HepG2 (cell line): ENCODE data around the gene NOTCH4. TPM values are rescaled to one million over a fixed set of nuclear protein-coding genes. Genes with fewer than 3 reads are reported as not detected.
A peak's percentile ranks its signal among the peaks of the same experiment; 100 is the strongest.

Experiments used
- ATM ChIP-seq: fragments of 450-650 bp; IDR thresholded peaks from 2 replicates; pipeline ENCODE4 v1.7.1; 2017; ENCODE audit warnings: mild to moderate bottlenecking, borderline replicate concordance
- BATF2 ChIP-seq: sonication (generic); formaldehyde crosslinking; IDR thresholded peaks from 2 replicates; pipeline ENCODE4 v1.8.0; 2022; ENCODE audit warnings: mild to moderate bottlenecking, missing genetic modification reagents, moderate library complexity
- DPF2 ChIP-seq: sonication (generic); formaldehyde crosslinking; IDR thresholded peaks from 2 replicates; pipeline ENCODE4 v1.4.0; 2020; ENCODE audit warnings: mild to moderate bottlenecking, low read depth, missing genetic modification reagents, borderline replicate concordance
- ELF4 ChIP-seq: sonication (generic); formaldehyde crosslinking; IDR thresholded peaks from 2 replicates; pipeline ENCODE4 v1.5.0; 2020; ENCODE audit warnings: missing genetic modification reagents, mild to moderate bottlenecking, moderate library complexity, borderline replicate concordance
- GLMP ChIP-seq: sonication (generic); formaldehyde crosslinking; IDR thresholded peaks from 2 replicates; pipeline ENCODE4 v1.9.0; 2021; ENCODE audit warnings: missing genetic modification reagents, mild to moderate bottlenecking, borderline replicate concordance
- HMGXB3 ChIP-seq: sonication (generic); formaldehyde crosslinking; IDR thresholded peaks from 2 replicates; pipeline ENCODE4 v1.4.0; 2020; ENCODE audit warnings: missing genetic modification reagents, borderline replicate concordance
- MED13 ChIP-seq: sonication (generic); formaldehyde crosslinking; IDR thresholded peaks from 2 replicates; pipeline ENCODE4 v1.5.0; 2020; ENCODE audit warnings: missing genetic modification reagents
- NR1H2 ChIP-seq: sonication (generic); formaldehyde crosslinking; IDR thresholded peaks from 2 replicates; pipeline ENCODE4 v1.8.1; 2022; ENCODE audit warnings: low read depth, missing genetic modification reagents, borderline replicate concordance
- PCBP1 ChIP-seq: fragments of 200-400 bp; formaldehyde crosslinking; IDR thresholded peaks from 2 replicates; pipeline ENCODE4 v1.6.1; 2017; ENCODE audit warnings: mild to moderate bottlenecking, low read depth, low read length, borderline replicate concordance
- SKI ChIP-seq: fragments of 450-650 bp; IDR thresholded peaks from one replicate; pipeline ENCODE4 v1.6.1; 2018; ENCODE audit warnings: mild to moderate bottlenecking; ENCODE audit not compliant: partially characterized antibody
- ZBTB38 ChIP-seq: sonication (generic); formaldehyde crosslinking; IDR thresholded peaks from 2 replicates; pipeline ENCODE4 v1.5.1; 2020; ENCODE audit warnings: mild to moderate bottlenecking, missing genetic modification reagents
- ZBTB4 ChIP-seq: sonication (generic); formaldehyde crosslinking; IDR thresholded peaks from 2 replicates; pipeline ENCODE4 v1.4.0; 2020; ENCODE audit warnings: missing genetic modification reagents, mild to moderate bottlenecking, borderline replicate concordance
- ZFAT ChIP-seq: sonication (generic); formaldehyde crosslinking; conservative IDR thresholded peaks from 2 replicates; pipeline ENCODE4 v1.8.1; 2023; ENCODE audit warnings: missing genetic modification reagents, inconsistent platforms
- ZFP1 ChIP-seq: IDR thresholded peaks from 2 replicates; pipeline ENCODE4 v1.6.1; 2016
- ZNF20 ChIP-seq: sonication (generic); formaldehyde crosslinking; IDR thresholded peaks from 2 replicates; pipeline ENCODE4 v1.4.0; 2020; ENCODE audit warnings: mild to moderate bottlenecking, moderate library complexity, missing genetic modification reagents
- ZNF333 ChIP-seq: sonication (generic); formaldehyde crosslinking; IDR thresholded peaks from 2 replicates; pipeline ENCODE4 v1.4.0; 2020; ENCODE audit warnings: mild to moderate bottlenecking, missing genetic modification reagents, borderline replicate concordance
- ZNF33B ChIP-seq: sonication (generic); formaldehyde crosslinking; IDR thresholded peaks from 2 replicates; pipeline ENCODE4 v1.5.1; 2020; ENCODE audit warnings: mild to moderate bottlenecking, missing genetic modification reagents
- ZNF616 ChIP-seq: sonication (generic); formaldehyde crosslinking; IDR thresholded peaks from 2 replicates; pipeline ENCODE4 v1.5.0; 2020; ENCODE audit warnings: low read depth, mild to moderate bottlenecking, missing genetic modification reagents
- ZNF788 ChIP-seq: sonication (generic); formaldehyde crosslinking; IDR thresholded peaks from 2 replicates; pipeline ENCODE4 v1.5.0; 2020; ENCODE audit warnings: mild to moderate bottlenecking, missing genetic modification reagents, borderline replicate concordance
- polyA plus RNA-seq, 8 experiments: library from polyadenylated mRNA; depleted of rRNA in 3 of 8; stranded (reverse) in 7 of 8; unstranded in 1 of 8; fragments of >200 nt; fragmentation: Illumina TruSeq in 4 of 8; extraction: Trizol in 4 of 8; gene quantifications; 2 replicates each; pipeline versions ENCODE4 v1.2.1 to v1.2.3, GENCODE V29; 2011 to 2016; ENCODE audit warnings: low read depth in 4 of 8, missing spikeins in 1 of 8, mixed read lengths in 1 of 8; ENCODE audit not compliant: insufficient read depth in 1 of 8
- total RNA-seq, 5 experiments: library from RNA; depleted of rRNA; stranded (reverse); fragments of >200 nt; fragmentation: Illumina TruSeq; extraction: Trizol; gene quantifications; 2 replicates each; pipeline ENCODE4 v1.2.3, GENCODE V29; 2016; ENCODE audit warnings: low read depth in 1 of 5

Gene NOTCH4
- total and polyA plus RNA-seq, 2 of the 13 experiments (the other 11 are each of a cell fraction or from before 2014, with no cell fraction given), result 0.51 to 0.83 TPM

GRCh38 chr6:32196682-32197616 lies 26.9 kb downstream of the NOTCH4 start (continued):
- TF ChIP-seq HMGXB3 (CRISPR knock-in tag), result no peak
- TF ChIP-seq ATM, result no peak
- TF ChIP-seq ZNF333 (CRISPR knock-in tag), result 0 out of 2 replicates have a peak, but pooled peaks have one; percentile 9
- peak; percentile 97 for TF ChIP-seq ZBTB38 (CRISPR knock-in tag)
- no peak for TF ChIP-seq GLMP
- no peak for TF ChIP-seq PCBP1
- peak; percentile 32; the same call in 1 of the 2 replicates for TF ChIP-seq ZBTB4 (CRISPR knock-in tag)
- TF ChIP-seq NR1H2 (CRISPR knock-in tag), result no peak
- no peak for TF ChIP-seq ELF4
- no peak for TF ChIP-seq BATF2
- TF ChIP-seq ZNF788 (CRISPR knock-in tag), result 0 out of 2 replicates have a peak, but pooled peaks have one; percentile 27
- TF ChIP-seq DPF2, result 0 out of 2 replicates have a peak, but pooled peaks have one; percentile 13
- TF ChIP-seq ZFAT (CRISPR knock-in tag), result no peak
- TF ChIP-seq ZNF33B (CRISPR knock-in tag), result no peak
- TF ChIP-seq ZNF20 (CRISPR knock-in tag), result no peak
- TF ChIP-seq ZNF616 (CRISPR knock-in tag), result no peak
- 0 out of 2 replicates have a peak, but pooled peaks have one; percentile 12 for TF ChIP-seq MED13 (CRISPR knock-in tag)
- TF ChIP-seq SKI, result peak; percentile 3
- no peak for TF ChIP-seq ZFP1 (CRISPR knock-in tag)
